ENCODE results near the gene GCSH. TPM values are rescaled to one million over a fixed set of nuclear protein-coding genes. Genes with fewer than 3 reads are reported as not detected.

Gene GCSH
- total RNA-seq (2021; ENCODE audit: unreplicated experiment), result 117 TPM
- polyA plus RNA-seq (2012), result 24.1 and 29.7 TPM in 2 replicates
- Bru-seq, nascent RNA, result percentile 86 among the genes with signal in this experiment
- percentile 87 among the genes with signal in this experiment for BruChase-seq, experiment 1, labeled RNA remaining after a 6-hour chase
- BruChase-seq, experiment 2, labeled RNA remaining after a 2-hour chase, result percentile 82 among the genes with signal in this experiment
- long read RNA-seq, transcript GCSH-202 (3 exons, 403 nt), result minor isoform, 7 of 165 reads
- long read RNA-seq, transcript GCSH-208 (4 exons, 2,537 nt), result minor isoform, 6 of 165 reads
- long read RNA-seq, transcript GCSH-201 (5 exons, 1,597 nt), result major isoform, 143 of 165 reads
- long read RNA-seq, partial matches to known transcripts, result 3 of 165 reads
- long read RNA-seq, other reads (novel, unspliced or antisense), result 6 of 165 reads

GRCh38 chr16:81095953-81096714 is at the start of gene GCSH:
GCSH (minus strand) TSS chr16:81096395; CDS start chr16:81096278, 117 bp downstream.
- Histone ChIP-seq H3K36me3 (ENCODE audit: control insufficient read depth in 1 of 2, insufficient read depth in 2 of 2, low read length in 2 of 2) (no peaks in the 10 kb centered on the region; a peak in 2 of 4 replicates), H3K27ac (ENCODE audit: low read depth, low read length) (peak within 1 kb of the TSS; percentile 70), H3K79me2 (ENCODE audit: insufficient read depth, low read length) (peaks cover 48% of the 10 kb centered on the region), H3K4me1 (ENCODE audit: control insufficient read depth in 1 of 2, insufficient read depth in 2 of 2, low read length in 2 of 2) (peaks cover 0 to 30% of the 10 kb centered on the region in 2 experiments; a peak in 3 of 4 replicates), H4K20me1 (ENCODE audit: insufficient read depth) (no peaks in the 10 kb centered on the region), H3K4me3 (replicated peaks in 1 of 2; ENCODE audit: low read depth in 1 of 2, low read length in 2 of 2) (peak within 1 kb of the TSS; percentile 89 to 95), H3K9ac (ENCODE audit: low read length) (peak within 1 kb of the TSS; percentile 98), H2AFZ (ENCODE audit: low read depth, low read length, poor library complexity, severe bottlenecking) (peak within 1 kb of the TSS; percentile 62), H3K4me2 (ENCODE audit: low read length) (peak within 1 kb of the TSS; percentile 86), H3K27me3 (ENCODE audit: insufficient read depth, low read length) (no peaks in the 10 kb centered on the region), H3K9me3 (ENCODE audit: control insufficient read depth in 1 of 2, insufficient read depth in 1 of 2, low read depth in 1 of 2, low read length in 2 of 2) (no peaks in the 10 kb centered on the region), H3K9me2 (ENCODE audit: insufficient read depth) (no peaks in the 10 kb centered on the region)
- intact Hi-C loops (cut with micrococcal nuclease), result loop anchor here (1.0 to 5.0 kb wide), 4 partner anchors 19 to 216 kb away; partner anchors contain the start of genes C16orf46, CENPN and GAN
- ATAC-seq, result peak; percentile 98
- ChIA-PET RAD21 (ENCODE audit: low non-redundant PET in 1 of 2, low total read pairs in 2 of 2, uncharacterized antibody in 2 of 2, unreplicated experiment in 2 of 2) (no interaction called here), POLR2A (no interaction called here), CTCF (no interaction called here)
- DNase-seq (ENCODE audit: low read depth, low spot score), result peak; percentile 99
- BruUV-seq (replicated peaks), result no TSS peak
- TF ChIP-seq YY1 (IDR thresholded peaks at IDR 0.05; ENCODE audit: extremely low read depth, insufficient replicate concordance, low read depth, low read length) (peak; percentile 13), ELF1 (IDR thresholded peaks at IDR 0.05; ENCODE audit: borderline replicate concordance, low read depth) (no peak; the same call in 1 of the 2 replicates), TCF7L2 (IDR thresholded peaks at IDR 0.05; ENCODE audit: borderline replicate concordance, extremely low read depth, insufficient read depth, insufficient read length) (peak; percentile 9), ZFX (IDR thresholded peaks at IDR 0.05) (peak; percentile 90; the same call in 1 of the 2 replicates), EZH2phosphoT487 (IDR thresholded peaks at IDR 0.05; ENCODE audit: borderline replicate concordance) (no peak), EZH2 (IDR thresholded peaks at IDR 0.05) (no peak), JUND (IDR thresholded peaks at IDR 0.05) (no peak), FOSL1 (IDR thresholded peaks at IDR 0.05; ENCODE audit: low read depth) (no peak), ATF3 (IDR thresholded peaks at IDR 0.05) (no peak), SIN3A (IDR thresholded peaks at IDR 0.05; ENCODE audit: low read depth) (no peak), RAD21 (IDR thresholded peaks at IDR 0.05; ENCODE audit: low read depth) (no peak), SRF (IDR thresholded peaks at IDR 0.05; ENCODE audit: low read depth) (no peak), CTCF (IDR thresholded peaks at IDR 0.05 in 2 of 3, conservative IDR thresholded peaks at IDR 0.05 in 1 of 3; ENCODE audit: borderline replicate concordance in 1 of 3, insufficient read depth in 1 of 3, low read depth in 2 of 3, low read length in 2 of 3) (no peak), SP1 (IDR thresholded peaks at IDR 0.05; ENCODE audit: low read depth) (peak; percentile 81), ZNF274 (IDR thresholded peaks at IDR 0.05; ENCODE audit: low read depth, low read length) (no peak), POLR2A (IDR thresholded peaks at IDR 0.05; ENCODE audit: borderline replicate concordance, extremely low read depth, insufficient read depth, insufficient read length) (peak; percentile 45), EGR1 (IDR thresholded peaks at IDR 0.05; ENCODE audit: low read depth) (peak; percentile 95), CEBPB (IDR thresholded peaks at IDR 0.05; ENCODE audit: low read depth) (no peak)
- TF ChIP-seq, protein P1, sequence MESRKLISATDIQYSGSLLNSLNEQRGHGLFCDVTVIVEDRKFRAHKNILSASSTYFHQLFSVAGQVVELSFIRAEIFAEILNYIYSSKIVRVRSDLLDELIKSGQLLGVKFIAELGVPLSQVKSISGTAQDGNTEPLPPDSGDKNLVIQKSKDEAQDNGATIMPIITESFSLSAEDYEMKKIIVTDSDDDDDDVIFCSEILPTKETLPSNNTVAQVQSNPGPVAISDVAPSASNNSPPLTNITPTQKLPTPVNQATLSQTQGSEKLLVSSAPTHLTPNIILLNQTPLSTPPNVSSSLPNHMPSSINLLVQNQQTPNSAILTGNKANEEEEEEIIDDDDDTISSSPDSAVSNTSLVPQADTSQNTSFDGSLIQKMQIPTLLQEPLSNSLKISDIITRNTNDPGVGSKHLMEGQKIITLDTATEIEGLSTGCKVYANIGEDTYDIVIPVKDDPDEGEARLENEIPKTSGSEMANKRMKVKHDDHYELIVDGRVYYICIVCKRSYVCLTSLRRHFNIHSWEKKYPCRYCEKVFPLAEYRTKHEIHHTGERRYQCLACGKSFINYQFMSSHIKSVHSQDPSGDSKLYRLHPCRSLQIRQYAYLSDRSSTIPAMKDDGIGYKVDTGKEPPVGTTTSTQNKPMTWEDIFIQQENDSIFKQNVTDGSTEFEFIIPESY (IDR thresholded peaks at IDR 0.05; ENCODE audit: extremely low read depth, insufficient replicate concordance, low read length), result no peak
- TF ChIP-seq, protein P2, sequence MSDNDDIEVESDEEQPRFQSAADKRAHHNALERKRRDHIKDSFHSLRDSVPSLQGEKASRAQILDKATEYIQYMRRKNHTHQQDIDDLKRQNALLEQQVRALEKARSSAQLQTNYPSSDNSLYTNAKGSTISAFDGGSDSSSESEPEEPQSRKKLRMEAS (IDR thresholded peaks at IDR 0.05), result peak; percentile 85

Data from HCT116 (cell line).